Loucy (cell line): Measurements from ENCODE around the gene CCDC180.
A peak's percentile ranks its signal among the peaks of the same experiment; 100 is the strongest.

Experiments
- H2AFZ ChIP-seq: fragments of 200-600 bp; sonication (generic); 2 replicates; pipeline ENCODE4 v1.6.0; 2016; ENCODE audit warnings: antibody characterized with exemption, mild to moderate bottlenecking, low read length, moderate library complexity
- H3F3A ChIP-seq: fragments of 200-600 bp; 2 replicates; pipeline ENCODE4 v1.6.0; 2016; ENCODE audit warnings: antibody characterized with exemption, low read depth, mild to moderate bottlenecking
- H3K27me3 ChIP-seq: fragments of 200-600 bp; sonication (generic); 2 replicates; pipeline ENCODE4 v1.6.1; 2014; ENCODE audit warnings: low read length, mild to moderate bottlenecking; ENCODE audit not compliant: insufficient read depth, poor library complexity, severe bottlenecking
- H3K36me3 ChIP-seq: fragments of 200-600 bp; sonication (generic); 2 replicates; pipeline ENCODE4 v1.6.1; 2016; ENCODE audit warnings: low read length; ENCODE audit not compliant: insufficient read depth
- H3K4me1 ChIP-seq: fragments of 200-600 bp; sonication (generic); 2 replicates; pipeline ENCODE4 v1.5.1; 2014; ENCODE audit warnings: low read length, mild to moderate bottlenecking; ENCODE audit not compliant: insufficient read depth, poor library complexity, severe bottlenecking
- H3K4me2 ChIP-seq: fragments of 200-600 bp; sonication (generic); 2 replicates; pipeline ENCODE4 v1.6.0; 2014; ENCODE audit warnings: antibody characterized with exemption, low read length, low read depth, mild to moderate bottlenecking; ENCODE audit not compliant: poor library complexity, severe bottlenecking
- H3K4me3 ChIP-seq: fragments of 200-600 bp; sonication (generic); 2 replicates; pipeline ENCODE4 v1.5.1; 2014; ENCODE audit warnings: low read length, mild to moderate bottlenecking, mixed read lengths; ENCODE audit not compliant: poor library complexity, severe bottlenecking
- H3K79me2 ChIP-seq: fragments of 200-600 bp; sonication (generic); 2 replicates; pipeline ENCODE4 v1.6.1; 2014; ENCODE audit warnings: low read length; ENCODE audit not compliant: insufficient read depth
- H3K9ac ChIP-seq: fragments of 200-600 bp; sonication (generic); 2 replicates; pipeline ENCODE4 v1.6.0; 2014; ENCODE audit warnings: mild to moderate bottlenecking, low read depth, low read length, moderate library complexity; ENCODE audit not compliant: poor library complexity, severe bottlenecking
- H3K9me2 ChIP-seq: fragments of 200-600 bp; sonication (generic); replicated peaks from 2 replicates; pipeline ENCODE4 v1.6.1; 2016; ENCODE audit warnings: low read depth, low read length, mixed read lengths
- H3K9me3 ChIP-seq: fragments of 200-600 bp; sonication (generic); 2 replicates; pipeline ENCODE4 v1.6.1; 2014; ENCODE audit warnings: mild to moderate bottlenecking, antibody characterized with exemption, low read length, low read depth; ENCODE audit not compliant: insufficient read depth
- H4K20me1 ChIP-seq: fragments of 200-600 bp; sonication (generic); 2 replicates; pipeline ENCODE4 v1.6.0; 2014; ENCODE audit warnings: antibody characterized with exemption, low read length, mild to moderate bottlenecking; ENCODE audit not compliant: insufficient read depth, poor library complexity, severe bottlenecking
- EZH2phosphoT487 ChIP-seq: fragments of 200-600 bp; IDR thresholded peaks from 2 replicates; pipeline ENCODE4 v1.6.1; 2018; ENCODE audit warnings: antibody characterized with exemption, mild to moderate bottlenecking, moderate library complexity, borderline replicate concordance
- TF ChIP-seq, protein P1 (sequence below): fragments of 200-600 bp; sonication (generic); conservative IDR thresholded peaks from 2 replicates; pipeline ENCODE4 v1.5.1; 2014; ENCODE audit warnings: mild to moderate bottlenecking, antibody characterized with exemption, low read length

Gene CCDC180

DNA sequence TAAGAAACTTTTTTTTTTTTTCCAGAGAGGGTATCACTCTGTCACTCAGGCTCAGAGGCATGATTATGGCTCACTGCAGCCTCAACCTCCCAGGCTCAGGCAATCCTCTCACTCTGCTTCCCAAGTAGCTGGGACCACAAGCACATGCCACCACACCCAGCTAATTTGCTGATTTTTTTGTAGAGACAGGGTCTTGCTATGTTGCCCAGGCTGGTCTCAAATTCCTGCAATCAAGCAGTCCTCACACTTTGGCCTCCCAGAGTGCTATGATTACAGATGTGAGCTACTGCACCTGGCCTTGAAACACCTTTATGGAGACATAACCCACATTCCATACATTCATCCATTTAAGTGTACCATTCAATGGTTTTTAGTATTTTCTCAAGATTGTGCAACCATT is 23.7 kb upstream of the CCDC180 start:
- Histone ChIP-seq H3K79me2 (no peaks in the 10 kb centered on the region), H3K4me3 (no peak overlapping the region), H3F3A (no peaks in the 10 kb centered on the region), H2AFZ (no peak overlapping the region), H3K36me3 (peaks cover 30% of the 10 kb centered on the region), H3K9me2 (no peaks in the 10 kb centered on the region), H3K9me3 (0 out of 2 replicates have a peak, but pooled peaks cover 4% of the 10 kb centered on the region), H3K9ac (no peak overlapping the region), H3K4me2 (no peak overlapping the region), H4K20me1 (no peaks in the 10 kb centered on the region), H3K27me3 (no peaks in the 10 kb centered on the region), H3K4me1 (no peaks in the 10 kb centered on the region)
- no peak for TF ChIP-seq EZH2phosphoT487
- TF ChIP-seq, protein P1, sequence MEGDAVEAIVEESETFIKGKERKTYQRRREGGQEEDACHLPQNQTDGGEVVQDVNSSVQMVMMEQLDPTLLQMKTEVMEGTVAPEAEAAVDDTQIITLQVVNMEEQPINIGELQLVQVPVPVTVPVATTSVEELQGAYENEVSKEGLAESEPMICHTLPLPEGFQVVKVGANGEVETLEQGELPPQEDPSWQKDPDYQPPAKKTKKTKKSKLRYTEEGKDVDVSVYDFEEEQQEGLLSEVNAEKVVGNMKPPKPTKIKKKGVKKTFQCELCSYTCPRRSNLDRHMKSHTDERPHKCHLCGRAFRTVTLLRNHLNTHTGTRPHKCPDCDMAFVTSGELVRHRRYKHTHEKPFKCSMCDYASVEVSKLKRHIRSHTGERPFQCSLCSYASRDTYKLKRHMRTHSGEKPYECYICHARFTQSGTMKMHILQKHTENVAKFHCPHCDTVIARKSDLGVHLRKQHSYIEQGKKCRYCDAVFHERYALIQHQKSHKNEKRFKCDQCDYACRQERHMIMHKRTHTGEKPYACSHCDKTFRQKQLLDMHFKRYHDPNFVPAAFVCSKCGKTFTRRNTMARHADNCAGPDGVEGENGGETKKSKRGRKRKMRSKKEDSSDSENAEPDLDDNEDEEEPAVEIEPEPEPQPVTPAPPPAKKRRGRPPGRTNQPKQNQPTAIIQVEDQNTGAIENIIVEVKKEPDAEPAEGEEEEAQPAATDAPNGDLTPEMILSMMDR: no peak

DNA sequence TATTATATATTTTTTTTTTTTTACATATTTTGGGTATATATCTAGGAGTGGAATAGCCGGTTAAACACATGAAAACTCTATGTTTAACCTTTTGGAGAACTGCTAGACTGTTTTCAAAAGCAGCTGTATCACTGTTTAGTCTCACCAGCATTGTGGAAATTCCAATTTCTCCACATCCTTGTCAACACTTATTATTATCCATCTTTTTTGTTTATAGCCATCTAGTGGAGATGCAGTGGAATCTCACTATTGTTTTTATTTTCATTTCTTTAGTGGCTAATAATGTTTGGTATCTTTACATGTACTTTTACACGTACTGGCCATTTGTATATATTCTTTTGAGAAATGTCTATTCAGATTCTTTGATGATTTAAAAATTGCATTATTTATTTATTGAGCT is 22.7 kb upstream of the CCDC180 start:
- H3K79me2 ChIP-seq: no peaks in the 10 kb centered on the region
- H3K4me1 ChIP-seq: no peaks in the 10 kb centered on the region
- H2AFZ ChIP-seq: no peak overlapping the region
- H3K9ac ChIP-seq: no peak overlapping the region
- no peak overlapping the region for H3K4me2 ChIP-seq
- no peaks in the 10 kb centered on the region for H3F3A ChIP-seq
- no peaks in the 10 kb centered on the region for H3K9me2 ChIP-seq
- H3K36me3 ChIP-seq: peaks cover 30% of the 10 kb centered on the region
- no peaks in the 10 kb centered on the region for H4K20me1 ChIP-seq
- no peak overlapping the region for H3K4me3 ChIP-seq
- no peaks in the 10 kb centered on the region for H3K27me3 ChIP-seq
- 0 out of 2 replicates have a peak, but pooled peaks cover 4% of the 10 kb centered on the region for H3K9me3 ChIP-seq
- TF ChIP-seq, protein P1: peak; percentile 39
- no peak for TF ChIP-seq EZH2phosphoT487

DNA sequence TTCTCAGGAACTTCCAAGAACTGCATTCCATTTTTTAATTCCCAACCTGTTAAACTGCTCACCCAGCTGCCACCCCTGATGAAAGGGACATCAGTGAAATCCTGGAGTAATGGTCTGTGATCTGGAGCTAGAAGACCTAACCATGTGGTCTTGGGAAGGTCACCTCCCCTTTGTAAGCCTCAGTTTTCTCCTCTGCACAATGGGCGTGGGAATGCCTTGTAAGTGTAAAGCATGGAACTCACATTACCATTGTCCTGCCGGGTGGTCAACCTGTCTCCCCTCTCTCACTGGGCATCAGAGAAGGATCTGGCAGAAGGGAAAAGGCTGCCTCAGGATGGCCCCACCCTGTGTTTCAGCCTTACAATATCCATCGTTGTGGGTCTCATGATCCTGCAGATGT is 15.3 kb upstream of the CCDC180 start:
- no peaks in the 10 kb centered on the region for H3K9me2 ChIP-seq
- no peak overlapping the region for H2AFZ ChIP-seq
- no peaks in the 10 kb centered on the region for H3K9me3 ChIP-seq
- no peaks in the 10 kb centered on the region for H4K20me1 ChIP-seq
- no peaks in the 10 kb centered on the region for H3K79me2 ChIP-seq
- H3K27me3 ChIP-seq: no peaks in the 10 kb centered on the region
- H3K4me2 ChIP-seq: no peak overlapping the region
- TF ChIP-seq, protein P1: no peak
- TF ChIP-seq EZH2phosphoT487: no peak
- H3K4me3 ChIP-seq: no peak overlapping the region
- H3K36me3 ChIP-seq: peaks cover 22% of the 10 kb centered on the region; the same call in 1 of the 2 replicates
- no peak overlapping the region for H3K9ac ChIP-seq
- H3F3A ChIP-seq: no peaks in the 10 kb centered on the region
- no peaks in the 10 kb centered on the region for H3K4me1 ChIP-seq
